A549 treated with Mapracorat at 1 μM for 4 hours (cell line): Measurements from ENCODE around the gene MAGED1. TPM values are rescaled to one million over a fixed set of nuclear protein-coding genes. Genes with fewer than 3 reads are reported as not detected.

ENCODE experiments used
- total RNA-seq: library from RNA; stranded (reverse); fragments of 200-300 nt; extraction: Qiagen RNA extraction; gene quantifications from 5 replicates; pipeline ENCODE4 v1.2.3, GENCODE V29; 2022

Gene MAGED1
- total RNA-seq = 65.5 to 89.5 TPM (median 78.0 TPM) in 5 replicates

GRCh38 chrX:51892921-51893745 is at the start of gene MAGED1:
Gene MAGED1 (plus strand): TSS chrX:51893623. CDS start chrX:51894305, 682 bp downstream.

Other genes with a start within 250 kb of the MAGED1 start
- gene CENPVL2, start 210.8 kb upstream of the MAGED1 start, total RNA-seq = not detected in 5 replicates
- gene CENPVL1, start 183.1 kb upstream of the MAGED1 start, total RNA-seq = not detected in 5 replicates
- gene GSPT2, start 150.2 kb upstream of the MAGED1 start, total RNA-seq = 7.4 to 9.8 TPM (median 8.3 TPM) in 5 replicates
- gene MAGED4B, start 175.6 kb downstream of the MAGED1 start, total RNA-seq = 7.9 to 18.5 TPM (median 12.5 TPM) in 5 replicates